Neural progenitor cell (in vitro differentiated cells): ENCODE measurements around the gene VAT1L.

Experiments used
- CTCF ChIP-seq: fragments of 200-600 bp; sonication (generic); IDR thresholded peaks from 2 replicates; pipeline ENCODE4 v1.5.1; 2017; ENCODE audit warnings: antibody characterized with exemption, mild to moderate bottlenecking
- EZH2 ChIP-seq: fragments of 200-600 bp; sonication (generic); IDR thresholded peaks from 2 replicates; pipeline ENCODE4 v1.6.1; 2017; ENCODE audit warnings: antibody characterized with exemption, mild to moderate bottlenecking, moderate library complexity
- EZH2phosphoT487 ChIP-seq: fragments of 200-600 bp; sonication (generic); IDR thresholded peaks from 2 replicates; pipeline ENCODE4 v1.6.1; 2017; ENCODE audit warnings: antibody characterized with exemption

- TF ChIP-seq EZH2 = no peak
- no peak for TF ChIP-seq CTCF
- TF ChIP-seq EZH2phosphoT487 = no peak
Observed at GRCh38 chr16:77840093-77840492, 51.7 kb downstream of the VAT1L start.
